Body of pancreas (tissue), 4 donors: ENCODE data around the gene P2RX3.
A peak's percentile ranks its signal among the peaks of the same experiment; 100 is the strongest.

ENCODE experiments used
- POLR2A ChIP-seq, 3 donors: fragments of 450-650 bp; IDR thresholded peaks; one replicate each; pipeline ENCODE4 v1.6.1; 2016; ENCODE audit warnings: antibody characterized with exemption in 3 of 3, mild to moderate bottlenecking in 2 of 3
- TF ChIP-seq, protein P1 (sequence below), 7 experiments: fragments of 450-650 bp in 4 of 7; fragments of 200-600 bp in 3 of 7; sonication (generic) in 3 of 7; IDR thresholded peaks; one replicate each; pipeline ENCODE4 v1.5.1; 2016 to 2019; ENCODE audit warnings: antibody characterized with exemption in 7 of 7

DNA sequence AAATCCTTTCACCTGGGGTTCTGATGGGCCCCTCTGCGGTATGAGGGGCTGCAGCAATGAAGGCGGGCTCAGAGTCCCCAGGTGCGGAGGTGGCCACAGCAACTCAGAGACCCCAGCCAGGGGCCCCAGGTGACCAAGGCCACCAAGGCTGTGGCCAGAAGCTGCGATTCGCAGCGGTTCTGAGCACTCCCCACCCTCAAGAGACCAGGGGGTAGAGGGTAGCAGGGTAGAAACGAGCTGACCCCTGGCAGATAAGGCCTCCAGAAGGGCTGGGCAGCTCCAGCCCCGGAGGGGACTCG, 14.3 kb upstream of the P2RX3 start:
- peak in 1 of 3 donors; percentile 2 for TF ChIP-seq POLR2A (IDR thresholded peaks at IDR 0.05)
- TF ChIP-seq, protein P1, sequence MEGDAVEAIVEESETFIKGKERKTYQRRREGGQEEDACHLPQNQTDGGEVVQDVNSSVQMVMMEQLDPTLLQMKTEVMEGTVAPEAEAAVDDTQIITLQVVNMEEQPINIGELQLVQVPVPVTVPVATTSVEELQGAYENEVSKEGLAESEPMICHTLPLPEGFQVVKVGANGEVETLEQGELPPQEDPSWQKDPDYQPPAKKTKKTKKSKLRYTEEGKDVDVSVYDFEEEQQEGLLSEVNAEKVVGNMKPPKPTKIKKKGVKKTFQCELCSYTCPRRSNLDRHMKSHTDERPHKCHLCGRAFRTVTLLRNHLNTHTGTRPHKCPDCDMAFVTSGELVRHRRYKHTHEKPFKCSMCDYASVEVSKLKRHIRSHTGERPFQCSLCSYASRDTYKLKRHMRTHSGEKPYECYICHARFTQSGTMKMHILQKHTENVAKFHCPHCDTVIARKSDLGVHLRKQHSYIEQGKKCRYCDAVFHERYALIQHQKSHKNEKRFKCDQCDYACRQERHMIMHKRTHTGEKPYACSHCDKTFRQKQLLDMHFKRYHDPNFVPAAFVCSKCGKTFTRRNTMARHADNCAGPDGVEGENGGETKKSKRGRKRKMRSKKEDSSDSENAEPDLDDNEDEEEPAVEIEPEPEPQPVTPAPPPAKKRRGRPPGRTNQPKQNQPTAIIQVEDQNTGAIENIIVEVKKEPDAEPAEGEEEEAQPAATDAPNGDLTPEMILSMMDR (IDR thresholded peaks at IDR 0.05), result no peak
